LNCaP clone FGC (cell line): ENCODE measurements around the gene CST3.

Experiments used
- DNase-seq: peaks from one replicate; pipeline ENCODE4 v3.0.0-alpha.2; 2011; ENCODE audit warnings: low read depth
- H3K4me3 ChIP-seq: 2 replicates; pipeline ENCODE4 v1.5.1; 2011; ENCODE audit warnings: mild to moderate bottlenecking, low read depth, low read length, control low read depth
- TF ChIP-seq, protein P1 (sequence below): IDR thresholded peaks from 2 replicates; pipeline ENCODE4 v1.5.1; 2012; ENCODE audit warnings: mild to moderate bottlenecking; ENCODE audit not compliant: control insufficient read depth, insufficient read depth; ENCODE audit errors: extremely low read depth

Gene CST3

DNA sequence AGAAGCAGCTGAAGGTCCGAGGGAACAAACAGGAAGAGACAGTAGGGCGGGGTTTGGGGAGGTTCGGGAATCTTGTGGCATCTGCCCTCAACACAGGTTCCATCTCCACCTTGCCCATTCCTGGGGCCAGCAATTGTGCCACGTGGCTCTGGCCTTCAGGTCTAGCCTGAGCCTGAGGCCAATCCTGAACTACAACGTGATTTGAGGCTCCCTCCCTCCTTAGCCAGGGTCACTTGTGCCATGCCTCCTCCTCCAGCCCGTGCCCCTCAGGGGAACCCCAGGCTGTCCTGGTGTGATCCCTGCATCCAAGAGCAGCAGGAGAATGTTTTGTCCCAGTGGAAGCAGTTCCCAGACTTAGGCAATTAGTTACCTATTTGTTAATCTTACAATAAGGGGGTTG, 35.1 kb downstream of the CST3 start:
- no peak overlapping the region for H3K4me3 ChIP-seq
- no peak for DNase-seq
- TF ChIP-seq, protein P1, sequence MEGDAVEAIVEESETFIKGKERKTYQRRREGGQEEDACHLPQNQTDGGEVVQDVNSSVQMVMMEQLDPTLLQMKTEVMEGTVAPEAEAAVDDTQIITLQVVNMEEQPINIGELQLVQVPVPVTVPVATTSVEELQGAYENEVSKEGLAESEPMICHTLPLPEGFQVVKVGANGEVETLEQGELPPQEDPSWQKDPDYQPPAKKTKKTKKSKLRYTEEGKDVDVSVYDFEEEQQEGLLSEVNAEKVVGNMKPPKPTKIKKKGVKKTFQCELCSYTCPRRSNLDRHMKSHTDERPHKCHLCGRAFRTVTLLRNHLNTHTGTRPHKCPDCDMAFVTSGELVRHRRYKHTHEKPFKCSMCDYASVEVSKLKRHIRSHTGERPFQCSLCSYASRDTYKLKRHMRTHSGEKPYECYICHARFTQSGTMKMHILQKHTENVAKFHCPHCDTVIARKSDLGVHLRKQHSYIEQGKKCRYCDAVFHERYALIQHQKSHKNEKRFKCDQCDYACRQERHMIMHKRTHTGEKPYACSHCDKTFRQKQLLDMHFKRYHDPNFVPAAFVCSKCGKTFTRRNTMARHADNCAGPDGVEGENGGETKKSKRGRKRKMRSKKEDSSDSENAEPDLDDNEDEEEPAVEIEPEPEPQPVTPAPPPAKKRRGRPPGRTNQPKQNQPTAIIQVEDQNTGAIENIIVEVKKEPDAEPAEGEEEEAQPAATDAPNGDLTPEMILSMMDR: no peak

DNA sequence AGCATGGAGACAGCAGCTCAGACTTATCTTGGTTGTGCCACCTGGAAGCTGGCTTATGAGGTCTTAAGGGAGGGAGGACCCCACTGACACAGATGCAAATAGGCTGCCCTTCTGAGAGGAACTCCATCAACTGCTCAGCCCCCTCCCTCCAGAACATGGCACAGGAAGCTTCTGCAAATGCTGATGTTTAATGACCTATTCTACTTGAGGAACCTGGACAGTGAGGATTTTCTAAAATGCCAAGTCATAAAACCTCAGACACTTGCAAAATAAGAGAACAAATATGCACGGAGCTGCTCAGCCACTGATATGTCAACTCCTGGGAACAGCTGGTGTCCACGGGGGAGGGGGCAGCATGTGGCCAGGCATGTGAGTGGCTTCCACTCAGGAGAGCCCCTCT, 35.5 kb downstream of the CST3 start:
- TF ChIP-seq, protein P1: no peak
- H3K4me3 ChIP-seq: no peak overlapping the region
- DNase-seq: no peak

DNA sequence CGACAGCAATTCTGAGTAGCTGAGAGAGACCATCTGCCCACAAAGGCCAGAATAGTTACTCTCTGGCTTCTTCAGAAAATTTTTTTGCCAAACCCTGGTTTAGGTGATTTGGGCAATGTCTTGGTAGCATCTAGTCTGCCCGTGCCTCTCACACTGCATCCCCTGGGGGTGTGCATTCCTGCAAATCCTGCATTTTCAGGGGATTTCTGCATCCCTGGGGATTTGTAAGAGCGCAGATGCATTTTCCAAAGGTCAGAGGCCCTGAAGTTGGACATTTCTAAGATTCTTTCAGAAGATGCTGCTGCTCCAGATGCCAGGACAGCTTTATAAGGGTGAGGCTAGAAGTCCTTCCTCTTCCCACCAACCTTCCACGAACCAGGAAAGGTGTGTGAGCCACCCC, 36.0 kb downstream of the CST3 start:
- DNase-seq: no peak
- TF ChIP-seq, protein P1: no peak
- no peak overlapping the region for H3K4me3 ChIP-seq

DNA sequence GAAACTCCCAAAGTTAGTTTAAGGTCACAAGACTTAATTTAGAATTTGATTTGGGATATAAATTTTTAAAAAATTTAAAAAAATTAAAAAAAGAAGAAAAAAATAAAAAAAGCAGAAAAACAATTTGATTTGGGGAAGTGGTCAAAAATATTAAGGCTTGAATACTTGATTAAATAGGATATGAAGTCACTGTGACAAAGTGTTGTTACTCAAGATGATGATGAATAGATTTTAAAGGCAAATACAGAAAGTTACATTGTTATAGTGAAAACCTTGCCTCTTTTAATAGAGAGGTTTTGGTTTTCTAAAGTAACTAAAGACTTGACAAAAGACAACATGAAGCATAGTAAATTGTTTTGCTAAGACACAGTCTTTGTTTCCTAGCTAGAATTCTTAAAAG, 39.3 kb downstream of the CST3 start:
- no peak overlapping the region for H3K4me3 ChIP-seq
- DNase-seq: no peak
- TF ChIP-seq, protein P1: no peak

DNA sequence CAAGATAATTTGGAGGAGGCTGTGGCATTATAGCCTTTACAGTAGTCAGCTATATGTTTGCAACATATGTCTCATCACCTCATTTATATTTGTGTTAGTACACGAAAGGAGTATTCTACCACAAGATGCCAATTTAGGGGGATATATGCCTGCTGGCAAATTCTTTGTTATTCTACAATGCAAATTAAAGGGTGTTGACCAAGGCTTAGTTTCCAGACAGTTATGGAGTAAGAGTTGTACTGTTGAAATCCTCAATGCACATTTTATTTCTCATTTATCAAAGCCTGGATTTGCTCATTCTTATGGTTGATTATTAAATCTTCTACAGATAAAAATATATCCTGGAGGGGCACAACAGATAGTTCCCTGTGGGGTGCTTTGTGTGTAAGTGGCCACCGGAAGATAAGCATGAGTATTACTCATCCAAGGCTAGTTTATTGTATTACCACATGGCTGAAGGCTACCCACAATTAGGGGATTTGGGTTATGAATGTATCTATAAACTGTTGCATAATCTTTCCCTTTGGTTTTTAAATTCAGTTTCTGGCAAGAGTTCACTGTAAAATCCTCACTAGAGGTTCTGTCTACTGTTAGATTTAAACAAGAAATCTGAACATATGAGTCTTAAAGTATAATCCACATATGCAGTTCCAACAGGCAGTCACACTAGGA, 41.0 kb downstream of the CST3 start:
- DNase-seq: no peak
- TF ChIP-seq, protein P1: no peak
- no peak overlapping the region for H3K4me3 ChIP-seq

DNA sequence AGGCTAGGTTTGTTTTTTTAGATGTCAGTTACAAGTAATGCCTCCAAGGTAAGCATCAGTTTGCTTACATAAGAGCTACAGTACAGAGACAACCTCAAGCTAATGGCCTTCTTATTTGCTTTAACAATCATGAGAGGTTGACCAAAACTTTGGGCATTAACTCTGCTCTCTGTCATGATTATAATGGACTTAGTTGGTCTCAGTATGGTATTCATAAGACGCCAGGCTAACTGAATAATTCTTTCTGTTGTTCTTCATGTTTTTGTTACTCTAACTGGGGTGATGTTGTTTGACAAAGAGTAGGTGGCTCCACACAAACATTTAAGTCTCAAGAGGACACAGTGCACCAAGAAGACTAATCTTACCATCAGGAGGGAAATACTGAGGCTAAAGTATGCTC, 41.8 kb downstream of the CST3 start:
- TF ChIP-seq, protein P1: no peak
- no peak overlapping the region for H3K4me3 ChIP-seq
- no peak for DNase-seq
